Stomach (tissue), 4 donors: ENCODE results near the gene CHCHD3.

ENCODE experiments used
- POLR2A ChIP-seq, 4 donors: fragments of 450-650 bp; IDR thresholded peaks; one replicate each; pipeline ENCODE4 v1.6.1; 2016; ENCODE audit warnings: antibody characterized with exemption in 4 of 4, control low read depth in 2 of 4, mild to moderate bottlenecking in 1 of 4, moderate library complexity in 1 of 4
- POLR2AphosphoS5 ChIP-seq, 3 donors: sonication (generic); formaldehyde crosslinking; IDR thresholded peaks; one replicate each; pipeline ENCODE4 v1.6.1; 2016; ENCODE audit warnings: antibody characterized with exemption in 3 of 3
- TF ChIP-seq, protein P1 (sequence below), 7 experiments: fragments of 450-650 bp in 4 of 7; fragments of 200-600 bp in 3 of 7; sonication (generic) in 3 of 7; IDR thresholded peaks; one replicate each; pipeline ENCODE4 v1.5.1; 2016 to 2019; ENCODE audit warnings: antibody characterized with exemption in 7 of 7, control low read depth in 2 of 7, mild to moderate bottlenecking in 1 of 7

DNA sequence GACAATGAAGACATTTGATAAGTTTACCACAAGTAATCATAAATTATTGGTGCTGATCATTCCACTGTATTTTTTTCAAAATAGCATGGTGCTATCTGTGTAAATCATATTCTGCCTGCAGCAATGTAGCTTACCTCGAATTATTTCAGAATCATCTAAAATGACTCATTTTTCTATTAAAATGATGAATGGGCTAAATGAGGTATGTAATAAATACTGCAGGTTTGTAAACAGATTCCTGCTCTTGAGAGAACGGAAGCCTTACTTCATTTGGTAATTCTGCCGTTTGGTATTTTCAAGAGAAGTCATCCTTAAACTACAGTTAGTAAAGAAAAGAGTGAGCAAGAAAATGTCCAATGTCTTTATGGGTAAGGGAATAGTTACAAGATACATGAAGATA, 115.9 kb downstream of the CHCHD3 start:
- TF ChIP-seq, protein P1, sequence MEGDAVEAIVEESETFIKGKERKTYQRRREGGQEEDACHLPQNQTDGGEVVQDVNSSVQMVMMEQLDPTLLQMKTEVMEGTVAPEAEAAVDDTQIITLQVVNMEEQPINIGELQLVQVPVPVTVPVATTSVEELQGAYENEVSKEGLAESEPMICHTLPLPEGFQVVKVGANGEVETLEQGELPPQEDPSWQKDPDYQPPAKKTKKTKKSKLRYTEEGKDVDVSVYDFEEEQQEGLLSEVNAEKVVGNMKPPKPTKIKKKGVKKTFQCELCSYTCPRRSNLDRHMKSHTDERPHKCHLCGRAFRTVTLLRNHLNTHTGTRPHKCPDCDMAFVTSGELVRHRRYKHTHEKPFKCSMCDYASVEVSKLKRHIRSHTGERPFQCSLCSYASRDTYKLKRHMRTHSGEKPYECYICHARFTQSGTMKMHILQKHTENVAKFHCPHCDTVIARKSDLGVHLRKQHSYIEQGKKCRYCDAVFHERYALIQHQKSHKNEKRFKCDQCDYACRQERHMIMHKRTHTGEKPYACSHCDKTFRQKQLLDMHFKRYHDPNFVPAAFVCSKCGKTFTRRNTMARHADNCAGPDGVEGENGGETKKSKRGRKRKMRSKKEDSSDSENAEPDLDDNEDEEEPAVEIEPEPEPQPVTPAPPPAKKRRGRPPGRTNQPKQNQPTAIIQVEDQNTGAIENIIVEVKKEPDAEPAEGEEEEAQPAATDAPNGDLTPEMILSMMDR (IDR thresholded peaks at IDR 0.05) = no peak
- no peak for TF ChIP-seq POLR2A (IDR thresholded peaks at IDR 0.05)
- no peak for TF ChIP-seq POLR2AphosphoS5 (IDR thresholded peaks at IDR 0.05)
